Mesenchymal stem cell (in vitro differentiated cells and primary cell): ENCODE measurements around the gene ITGB8.

ENCODE experiments used
- DNase-seq: peaks from one replicate; pipeline ENCODE4 v3.0.0-alpha.2; 2013
- H2AFZ ChIP-seq: one replicate; pipeline ENCODE4 v1.6.1; 2013; ENCODE audit warnings: low read depth, mild to moderate bottlenecking, control low read depth, inconsistent platforms, low read length, moderate library complexity
- H2AK5ac ChIP-seq: 2 replicates; pipeline ENCODE4 v1.6.1; 2013; ENCODE audit warnings: low read length, moderate library complexity, mild to moderate bottlenecking, inconsistent platforms; ENCODE audit not compliant: severe bottlenecking
- H2BK120ac ChIP-seq: one replicate; pipeline ENCODE4 v1.6.1; 2013; ENCODE audit warnings: low read depth, mild to moderate bottlenecking, inconsistent platforms, low read length, moderate library complexity
- H2BK12ac ChIP-seq, 2 experiments: one replicate each; pipeline ENCODE4 v1.6.1; 2013; ENCODE audit warnings: inconsistent platforms in 2 of 2, low read length in 2 of 2, mild to moderate bottlenecking in 2 of 2, moderate library complexity in 2 of 2, control low read depth in 1 of 2
- H2BK15ac ChIP-seq: one replicate; pipeline ENCODE4 v1.6.1; 2013; ENCODE audit warnings: mild to moderate bottlenecking, low read depth, inconsistent platforms; ENCODE audit not compliant: poor library complexity, severe bottlenecking
- H2BK5ac ChIP-seq: 2 replicates; pipeline ENCODE4 v1.6.1; 2013; ENCODE audit warnings: low read depth, mild to moderate bottlenecking, low read length, control low read depth, inconsistent platforms; ENCODE audit not compliant: poor library complexity, severe bottlenecking
- H3K14ac ChIP-seq, 2 experiments: one replicate each; pipeline ENCODE4 v1.6.1; 2013; ENCODE audit warnings: inconsistent platforms in 2 of 2, low read length in 2 of 2, control low read depth in 1 of 2, mild to moderate bottlenecking in 1 of 2, moderate library complexity in 1 of 2
- H3K18ac ChIP-seq, 2 experiments: one replicate each; pipeline ENCODE4 v1.6.1; 2013; ENCODE audit warnings: inconsistent platforms in 2 of 2, low read length in 2 of 2, control low read depth in 1 of 2, low read depth in 1 of 2, mild to moderate bottlenecking in 1 of 2
- H3K23ac ChIP-seq, 2 experiments: one replicate each; pipeline ENCODE4 v1.6.1; 2013; ENCODE audit warnings: inconsistent platforms in 2 of 2, low read length in 2 of 2, mild to moderate bottlenecking in 2 of 2, moderate library complexity in 2 of 2, control low read depth in 1 of 2
- H3K27ac ChIP-seq: 2 replicates; pipeline ENCODE4 v1.5.1; 2013; ENCODE audit warnings: mild to moderate bottlenecking, moderate library complexity, low read length, control low read depth, inconsistent platforms; ENCODE audit not compliant: poor library complexity, severe bottlenecking
- H3K27me3 ChIP-seq, 2 experiments: 2 replicates each; pipeline versions ENCODE4 v1.6.1 to v1.7.0; 2013; ENCODE audit warnings: low read length in 2 of 2, mild to moderate bottlenecking in 2 of 2, moderate library complexity in 2 of 2, control low read depth in 1 of 2, inconsistent platforms in 1 of 2; ENCODE audit not compliant: control insufficient read depth in 1 of 2, insufficient read depth in 1 of 2
- H3K36me3 ChIP-seq, 2 experiments: 2 replicates each; pipeline versions ENCODE4 v1.6.1 to v1.7.0; 2013; ENCODE audit warnings: low read length in 2 of 2, control low read depth in 1 of 2, inconsistent platforms in 1 of 2, low read depth in 1 of 2, mild to moderate bottlenecking in 1 of 2; ENCODE audit not compliant: insufficient read depth in 2 of 2, control insufficient read depth in 1 of 2
- H3K4ac ChIP-seq, 2 experiments: one replicate each; pipeline ENCODE4 v1.6.1; 2013; ENCODE audit warnings: inconsistent platforms in 2 of 2, low read length in 2 of 2, mild to moderate bottlenecking in 2 of 2, moderate library complexity in 2 of 2, control low read depth in 1 of 2, low read depth in 1 of 2
- H3K4me1 ChIP-seq: 2 replicates; pipeline ENCODE4 v1.6.1; 2013; ENCODE audit warnings: low read depth, low read length, control low read depth; ENCODE audit not compliant: control insufficient read depth, insufficient read depth
- H3K4me2 ChIP-seq: 2 replicates; pipeline ENCODE4 v1.6.1; 2013; ENCODE audit warnings: low read length, mild to moderate bottlenecking, inconsistent platforms; ENCODE audit not compliant: poor library complexity, severe bottlenecking
- H3K4me3 ChIP-seq, 2 experiments: 2 replicates each; pipeline versions ENCODE4 v1.5.1 to v1.7.0; 2013; ENCODE audit warnings: low read length in 2 of 2, mild to moderate bottlenecking in 2 of 2, control low read depth in 1 of 2, low read depth in 1 of 2; ENCODE audit not compliant: insufficient read depth in 1 of 2
- H3K79me1 ChIP-seq: replicated peaks from 2 replicates; pipeline ENCODE4 v1.6.1; 2013; ENCODE audit warnings: mild to moderate bottlenecking, control low read depth, low read length, inconsistent platforms; ENCODE audit not compliant: poor library complexity, severe bottlenecking
- H3K9ac ChIP-seq: 2 replicates; pipeline ENCODE4 v1.7.0; 2013; ENCODE audit warnings: mild to moderate bottlenecking, low read length, moderate library complexity
- H3K9me3 ChIP-seq: 2 replicates; pipeline ENCODE4 v1.7.0; 2013; ENCODE audit warnings: mild to moderate bottlenecking, low read length; ENCODE audit not compliant: control insufficient read depth
- H4K8ac ChIP-seq: one replicate; pipeline ENCODE4 v1.6.1; 2013; ENCODE audit warnings: inconsistent platforms, mild to moderate bottlenecking, low read length, moderate library complexity
- H4K91ac ChIP-seq: one replicate; pipeline ENCODE4 v1.6.1; 2013; ENCODE audit warnings: mild to moderate bottlenecking, low read length, inconsistent platforms
- WGBS: methylation state at CpG from one replicate; pipeline ENCODE4 v1.1.7; 2013; ENCODE audit warnings: mixed read lengths; 5-methylcytosine and 5-hydroxymethylcytosine counted together

The ITGB8 gene

DNA sequence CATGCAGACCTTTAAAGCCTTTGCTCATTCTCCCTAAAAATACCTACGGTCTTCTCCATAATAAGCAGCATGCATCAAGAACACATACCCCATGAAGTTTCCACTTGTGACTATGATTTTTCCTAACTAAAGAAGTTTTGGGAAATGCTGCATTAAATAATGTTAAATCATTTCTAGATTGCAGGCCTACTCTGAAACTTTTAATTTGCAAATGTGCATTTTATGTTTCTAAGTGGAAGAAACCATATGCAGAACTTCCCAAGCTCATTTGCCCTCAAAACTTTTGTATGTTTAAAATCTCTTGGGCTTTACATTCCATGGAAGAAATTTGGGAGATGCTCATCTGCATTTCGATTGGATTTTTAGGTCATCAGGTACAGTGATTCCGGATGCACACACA, 63.6 kb downstream of the ITGB8 start:
- Histone ChIP-seq H3K4me2 (no peak overlapping the region), H2BK12ac (no peak overlapping the region), H4K8ac (no peak overlapping the region), H3K14ac (no peak overlapping the region), H3K4me1 (peaks cover 5% of the 10 kb centered on the region), H3K4me3 (no peak overlapping the region), H3K4ac (no peak overlapping the region), H4K91ac (no peak overlapping the region), H2BK15ac (no peak overlapping the region), H3K23ac (no peak overlapping the region), H3K27ac (peak overlapping the region; percentile 7), H3K79me1 (peaks cover 4% of the 10 kb centered on the region), H3K36me3 (peaks cover 9 to 90% of the 10 kb centered on the region in 2 experiments), H3K18ac (no peak overlapping the region), H2AK5ac (no peak overlapping the region), H2BK5ac (no peak overlapping the region), H2AFZ (no peak overlapping the region), H3K9me3 (no peaks in the 10 kb centered on the region), H3K9ac (no peak overlapping the region), H3K27me3 (no peaks in the 10 kb centered on the region), H2BK120ac (no peak overlapping the region)
- WGBS: 100% methylated on average over 1 of the region's 3 CpGs
- DNase-seq: no peak

DNA sequence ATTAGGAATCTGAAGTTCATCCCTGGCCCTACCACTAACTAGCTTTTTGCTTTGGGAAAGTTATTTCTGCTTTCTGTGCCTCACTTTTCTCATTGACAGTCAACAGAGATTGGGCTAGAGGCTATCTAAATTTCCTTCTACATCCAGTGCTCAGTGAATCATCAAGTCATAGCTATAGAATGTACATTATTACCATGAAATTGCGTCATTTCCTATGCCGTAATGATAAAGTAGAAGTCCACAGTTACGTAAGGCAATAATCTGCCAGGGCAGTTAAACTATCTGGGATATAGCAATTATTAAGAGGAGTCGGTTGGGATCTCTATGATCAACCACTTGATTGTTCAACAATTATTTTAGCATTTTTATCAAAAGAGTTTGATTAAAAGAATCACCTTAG, 64.4 kb downstream of the ITGB8 start:
- Histone ChIP-seq H3K9ac (no peak overlapping the region), H3K23ac (no peak overlapping the region), H3K4me3 (no peak overlapping the region), H3K27me3 (no peaks in the 10 kb centered on the region), H3K14ac (no peak overlapping the region), H2AFZ (no peak overlapping the region), H3K79me1 (peaks cover 4% of the 10 kb centered on the region), H4K91ac (no peak overlapping the region), H3K36me3 (peaks cover 9 to 85% of the 10 kb centered on the region in 2 experiments), H2BK5ac (no peak overlapping the region), H2BK12ac (no peak overlapping the region), H4K8ac (no peak overlapping the region), H3K4ac (no peak overlapping the region), H3K4me2 (no peak overlapping the region), H2AK5ac (no peak overlapping the region), H3K4me1 (peaks cover 5% of the 10 kb centered on the region), H3K9me3 (no peaks in the 10 kb centered on the region), H2BK15ac (no peak overlapping the region), H3K27ac (no peak overlapping the region), H2BK120ac (no peak overlapping the region), H3K18ac (no peak overlapping the region)
- DNase-seq: peak; percentile 18
- WGBS: no CpG with 5 or more reads among the region's 4 CpGs

DNA sequence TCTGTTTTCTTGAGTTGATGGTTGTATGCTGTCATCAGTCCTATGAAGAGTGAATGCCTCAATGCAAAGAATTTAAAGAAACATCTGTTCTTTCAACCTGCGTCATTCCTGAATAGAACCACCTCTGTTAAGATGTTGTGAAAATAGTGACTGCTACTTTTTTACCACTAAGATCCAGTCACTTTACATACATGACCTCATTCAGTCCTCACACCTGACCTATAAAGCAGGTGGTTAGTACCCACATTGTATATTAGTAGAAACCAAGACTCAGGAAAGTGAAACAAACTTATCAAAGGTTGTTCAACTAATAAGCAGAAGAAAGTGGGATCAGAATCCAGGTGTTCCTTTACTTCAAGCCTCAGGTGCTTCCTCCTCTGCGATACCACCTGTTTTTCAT, 64.8 kb downstream of the ITGB8 start:
- no peak overlapping the region for H2BK12ac ChIP-seq
- no peak overlapping the region for H3K18ac ChIP-seq
- H2AK5ac ChIP-seq: no peak overlapping the region
- no peak overlapping the region for H3K4ac ChIP-seq
- no peak overlapping the region for H4K8ac ChIP-seq
- H2BK120ac ChIP-seq: no peak overlapping the region
- no peak overlapping the region for H2BK5ac ChIP-seq
- no peak for DNase-seq
- no peaks in the 10 kb centered on the region for H3K27me3 ChIP-seq
- no peak overlapping the region for H4K91ac ChIP-seq
- WGBS: 88% methylated on average over 1 of the region's 2 CpGs
- H2BK15ac ChIP-seq: no peak overlapping the region
- H3K9me3 ChIP-seq: no peaks in the 10 kb centered on the region
- no peak overlapping the region for H3K4me3 ChIP-seq
- H3K36me3 ChIP-seq: peaks cover 9 to 83% of the 10 kb centered on the region in 2 experiments
- peaks cover 4% of the 10 kb centered on the region for H3K79me1 ChIP-seq
- H3K14ac ChIP-seq: no peak overlapping the region
- H3K4me1 ChIP-seq: peaks cover 5% of the 10 kb centered on the region
- H3K9ac ChIP-seq: no peak overlapping the region
- H2AFZ ChIP-seq: no peak overlapping the region
- no peak overlapping the region for H3K23ac ChIP-seq
- H3K27ac ChIP-seq: no peak overlapping the region
- no peak overlapping the region for H3K4me2 ChIP-seq

DNA sequence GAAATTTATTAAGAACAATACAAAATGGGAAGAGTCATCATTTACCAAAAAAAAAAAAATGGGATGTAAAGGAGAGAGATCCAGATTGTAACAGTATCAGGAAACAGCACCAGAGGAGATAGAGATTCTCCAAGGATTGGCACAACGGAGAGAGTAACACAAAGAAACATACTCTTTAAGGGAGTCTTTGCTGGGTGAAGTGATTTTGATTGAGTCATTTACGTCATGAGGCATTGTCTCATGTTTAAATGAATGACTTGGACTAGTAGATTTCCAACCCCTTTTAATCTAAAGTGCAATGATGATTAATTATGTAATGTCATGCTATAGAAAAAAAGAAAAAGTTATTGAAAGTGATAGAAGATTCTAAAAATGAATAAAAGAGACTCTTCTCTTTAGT, 68.8 kb downstream of the ITGB8 start:
- Histone ChIP-seq H4K8ac (no peak overlapping the region), H3K23ac (no peak overlapping the region), H3K9ac (no peak overlapping the region), H2BK120ac (no peak overlapping the region), H3K9me3 (no peaks in the 10 kb centered on the region), H3K18ac (no peak overlapping the region), H2BK5ac (no peak overlapping the region), H3K4me3 (no peak overlapping the region), H3K36me3 (peaks cover 11 to 48% of the 10 kb centered on the region in 2 experiments), H2BK12ac (no peak overlapping the region), H2AK5ac (no peak overlapping the region), H3K27ac (no peak overlapping the region), H3K4me1 (peaks cover under 1% of the 10 kb centered on the region), H2AFZ (no peak overlapping the region), H3K4ac (no peak overlapping the region), H3K79me1 (peaks cover 4% of the 10 kb centered on the region), H3K4me2 (no peak overlapping the region), H3K27me3 (no peaks in the 10 kb centered on the region), H2BK15ac (no peak overlapping the region), H3K14ac (no peak overlapping the region), H4K91ac (no peak overlapping the region)
- DNase-seq: no peak
- WGBS: 75% methylated on average over 2 of the region's 2 CpGs
